ENCODE measurements around the gene MDFI.

The MDFI gene

GRCh38 chr6:41657131-41658094 is 19.1 kb downstream of the MDFI start:
- TF ChIP-seq REST (IDR thresholded peaks at IDR 0.05; ENCODE audit: insufficient read depth in 1 of 2, low read depth in 2 of 2, low read length in 2 of 2) (no peak), POLR2AphosphoS5 (IDR thresholded peaks at IDR 0.05; ENCODE audit: low read depth, low read length) (no peak), SIN3A (IDR thresholded peaks at IDR 0.05; ENCODE audit: borderline replicate concordance, insufficient read depth, low read length) (no peak)

DNA sequence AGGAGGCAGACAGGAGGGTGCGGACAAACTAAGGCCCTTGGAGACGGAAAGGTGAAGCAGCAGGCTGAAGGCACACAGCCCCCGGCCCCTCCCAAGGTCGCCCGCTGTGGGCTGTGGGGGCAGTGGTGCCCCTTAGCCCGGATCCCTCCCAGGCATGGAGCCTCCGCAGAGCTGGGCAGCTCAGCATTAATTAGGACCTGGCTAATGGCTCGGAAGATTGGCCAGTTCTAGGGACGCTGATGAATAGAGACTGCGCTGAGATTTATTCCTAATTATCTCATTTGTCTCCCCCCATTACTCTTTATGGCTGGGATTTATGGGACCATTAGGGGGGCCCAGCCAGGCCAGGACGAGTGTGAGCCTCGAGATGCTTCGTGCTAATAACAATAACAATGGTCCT is 20.4 kb downstream of the MDFI start:
- no peak for TF ChIP-seq REST (IDR thresholded peaks at IDR 0.05; ENCODE audit: insufficient read depth in 1 of 2, low read depth in 2 of 2, low read length in 2 of 2)
- no peak for TF ChIP-seq TAF1 (IDR thresholded peaks at IDR 0.05; ENCODE audit: borderline replicate concordance, insufficient read depth, low read length)
- TF ChIP-seq POLR2AphosphoS5 (IDR thresholded peaks at IDR 0.05; ENCODE audit: low read depth, low read length) = no peak
- no peak for TF ChIP-seq FOXP2 (optimal IDR thresholded peaks at IDR 0.05; ENCODE audit: borderline replicate concordance, extremely low read depth, extremely low read length, insufficient read depth)
- TF ChIP-seq SIN3A (IDR thresholded peaks at IDR 0.05; ENCODE audit: borderline replicate concordance, insufficient read depth, low read length) = no peak

GRCh38 chr6:41659935-41660334 is 21.7 kb downstream of the MDFI start:
- TF ChIP-seq REST (IDR thresholded peaks at IDR 0.05; ENCODE audit: insufficient read depth in 1 of 2, low read depth in 2 of 2, low read length in 2 of 2) (no peak), TAF1 (IDR thresholded peaks at IDR 0.05; ENCODE audit: borderline replicate concordance, insufficient read depth, low read length) (no peak), POLR2AphosphoS5 (IDR thresholded peaks at IDR 0.05; ENCODE audit: low read depth, low read length) (no peak), SIN3A (IDR thresholded peaks at IDR 0.05; ENCODE audit: borderline replicate concordance, insufficient read depth, low read length) (no peak), FOXP2 (optimal IDR thresholded peaks at IDR 0.05; ENCODE audit: borderline replicate concordance, extremely low read depth, extremely low read length, insufficient read depth) (no peak)

GRCh38 chr6:41663568-41663967 is 25.3 kb downstream of the MDFI start:
- no peak for TF ChIP-seq REST (IDR thresholded peaks at IDR 0.05; ENCODE audit: insufficient read depth in 1 of 2, low read depth in 2 of 2, low read length in 2 of 2)
- TF ChIP-seq POLR2AphosphoS5 (IDR thresholded peaks at IDR 0.05; ENCODE audit: low read depth, low read length) = no peak
- TF ChIP-seq SIN3A (IDR thresholded peaks at IDR 0.05; ENCODE audit: borderline replicate concordance, insufficient read depth, low read length) = no peak
- TF ChIP-seq TAF1 (IDR thresholded peaks at IDR 0.05; ENCODE audit: borderline replicate concordance, insufficient read depth, low read length) = no peak
- no peak for TF ChIP-seq FOXP2 (optimal IDR thresholded peaks at IDR 0.05; ENCODE audit: borderline replicate concordance, extremely low read depth, extremely low read length, insufficient read depth)
